ENCODE data around the gene SLC25A18. TPM values are rescaled to one million over a fixed set of nuclear protein-coding genes. Genes with fewer than 3 reads are reported as not detected.
"Not testable (repeated sequence)": the region's sequence is repeated elsewhere in the genome, so short reads cannot be mapped to it uniquely, and the experiment has no call there.

SLC25A18 gene
- total RNA-seq, 2 donors from 2014 or later = 6.9 to 14.3 TPM

GRCh38 chr22:17554814-17555213 lies 8.5 kb upstream of the SLC25A18 start:
- Mint-ChIP-seq H3K36me3 (ENCODE audit: low read depth) (peaks cover 82% of the 10 kb centered on the region), H3K4me3 (no peak overlapping the region), H3K27ac (no peak overlapping the region), H3K4me1 (no peaks in the 10 kb centered on the region), H3K9me3 (peaks cover 13% of the 10 kb centered on the region), H3K27me3 (ENCODE audit: insufficient read depth) (no peaks in the 10 kb centered on the region)
- Histone ChIP-seq H3K4me3 (ENCODE audit: low read length) (no peak overlapping the region), H3K9me3 (ENCODE audit: control insufficient read depth, low read length) (peaks cover 12% of the 10 kb centered on the region), H3K27me3 (ENCODE audit: control insufficient read depth, insufficient read depth, low read length, poor library complexity, severe bottlenecking) (no peaks in the 10 kb centered on the region), H3K36me3 (ENCODE audit: control insufficient read depth, insufficient read depth, low read length) (peaks cover 92% of the 10 kb centered on the region), H3K4me1 (ENCODE audit: control insufficient read depth, insufficient read depth, low read length) (no peaks in the 10 kb centered on the region), H3K27ac (ENCODE audit: low read depth, low read length) (no peak overlapping the region), H3K9ac (ENCODE audit: extremely low read depth, low read length, poor library complexity, severe bottlenecking) (no peak overlapping the region)
- no peak for DNase-seq
- TF ChIP-seq, protein P1, sequence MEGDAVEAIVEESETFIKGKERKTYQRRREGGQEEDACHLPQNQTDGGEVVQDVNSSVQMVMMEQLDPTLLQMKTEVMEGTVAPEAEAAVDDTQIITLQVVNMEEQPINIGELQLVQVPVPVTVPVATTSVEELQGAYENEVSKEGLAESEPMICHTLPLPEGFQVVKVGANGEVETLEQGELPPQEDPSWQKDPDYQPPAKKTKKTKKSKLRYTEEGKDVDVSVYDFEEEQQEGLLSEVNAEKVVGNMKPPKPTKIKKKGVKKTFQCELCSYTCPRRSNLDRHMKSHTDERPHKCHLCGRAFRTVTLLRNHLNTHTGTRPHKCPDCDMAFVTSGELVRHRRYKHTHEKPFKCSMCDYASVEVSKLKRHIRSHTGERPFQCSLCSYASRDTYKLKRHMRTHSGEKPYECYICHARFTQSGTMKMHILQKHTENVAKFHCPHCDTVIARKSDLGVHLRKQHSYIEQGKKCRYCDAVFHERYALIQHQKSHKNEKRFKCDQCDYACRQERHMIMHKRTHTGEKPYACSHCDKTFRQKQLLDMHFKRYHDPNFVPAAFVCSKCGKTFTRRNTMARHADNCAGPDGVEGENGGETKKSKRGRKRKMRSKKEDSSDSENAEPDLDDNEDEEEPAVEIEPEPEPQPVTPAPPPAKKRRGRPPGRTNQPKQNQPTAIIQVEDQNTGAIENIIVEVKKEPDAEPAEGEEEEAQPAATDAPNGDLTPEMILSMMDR (conservative IDR thresholded peaks at IDR 0.05) = no peak
- 95 to 100% methylated on average over 2 to 4 of the region's 4 CpGs for WGBS, 2 experiments (ENCODE audit: insufficient coverage in 1 of 2, insufficient read length in 1 of 2)

DNA sequence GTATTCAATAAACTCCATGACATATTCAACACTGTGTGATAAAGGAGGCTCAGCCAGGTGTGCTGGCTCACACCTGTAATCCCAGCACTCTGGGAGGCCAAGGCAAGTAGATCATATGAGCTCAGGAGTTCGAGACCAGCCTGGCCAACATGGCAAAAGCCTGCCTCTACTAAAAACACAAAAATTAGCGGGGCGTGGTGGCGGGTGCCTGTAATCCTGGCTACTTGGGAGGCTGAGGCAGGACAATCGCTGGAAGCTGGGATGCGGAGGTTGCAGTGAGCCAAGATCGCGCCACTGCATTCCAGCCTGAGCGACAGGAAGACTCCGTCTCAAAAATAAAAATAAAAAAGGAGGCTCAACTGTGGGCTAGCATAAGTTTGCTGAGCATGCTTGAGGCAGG lies 4.1 kb upstream of the SLC25A18 start:
- H3K36me3 ChIP-seq (ENCODE audit: control insufficient read depth, insufficient read depth, low read length) = peaks cover 55% of the 10 kb centered on the region
- Mint-ChIP-seq H3K9me3 (peaks cover 23% of the 10 kb centered on the region), H3K27me3 (ENCODE audit: insufficient read depth) (no peaks in the 10 kb centered on the region), H3K4me3 (no peak overlapping the region), H3K36me3 (ENCODE audit: low read depth) (peaks cover 68% of the 10 kb centered on the region), H3K4me1 (peaks cover 14% of the 10 kb centered on the region), H3K27ac (no peak overlapping the region)
- H3K4me3 ChIP-seq (ENCODE audit: low read length) = no peak overlapping the region
- no peak overlapping the region for H3K9ac ChIP-seq (ENCODE audit: extremely low read depth, low read length, poor library complexity, severe bottlenecking)
- no peaks in the 10 kb centered on the region for H3K4me1 ChIP-seq (ENCODE audit: control insufficient read depth, insufficient read depth, low read length)
- H3K9me3 ChIP-seq (ENCODE audit: control insufficient read depth, low read length) = peaks cover 19% of the 10 kb centered on the region
- DNase-seq = no peak
- H3K27me3 ChIP-seq (ENCODE audit: control insufficient read depth, insufficient read depth, low read length, poor library complexity, severe bottlenecking) = no peaks in the 10 kb centered on the region
- H3K27ac ChIP-seq (ENCODE audit: low read depth, low read length) = no peak overlapping the region
- TF ChIP-seq, protein P1 (conservative IDR thresholded peaks at IDR 0.05) = no peak
- 93 to 95% methylated on average over 10 of the region's 10 CpGs for WGBS, 2 experiments (ENCODE audit: insufficient coverage in 1 of 2, insufficient read length in 1 of 2)

GRCh38 chr22:17563936-17564391 lies 666 bp downstream of the SLC25A18 start:
- no peak overlapping the region for H3K4me3 Mint-ChIP-seq
- no peak for DNase-seq
- Histone ChIP-seq H3K9ac (ENCODE audit: extremely low read depth, low read length, poor library complexity, severe bottlenecking) (no peak overlapping the region), H3K27ac (ENCODE audit: low read depth, low read length) (peak overlapping the region; percentile 57), H3K4me1 (ENCODE audit: control insufficient read depth, insufficient read depth, low read length) (no peaks in the 10 kb centered on the region), H3K9me3 (ENCODE audit: control insufficient read depth, low read length) (peaks cover 15% of the 10 kb centered on the region), H3K27me3 (ENCODE audit: control insufficient read depth, insufficient read depth, low read length, poor library complexity, severe bottlenecking) (no peaks in the 10 kb centered on the region), H3K4me3 (ENCODE audit: low read length) (no peak overlapping the region), H3K36me3 (ENCODE audit: control insufficient read depth, insufficient read depth, low read length) (peaks cover 14% of the 10 kb centered on the region)
- 95 to 99% methylated on average over 11 of the region's 11 CpGs for WGBS, 2 experiments (ENCODE audit: insufficient coverage in 1 of 2, insufficient read length in 1 of 2)
- TF ChIP-seq, protein P1 (conservative IDR thresholded peaks at IDR 0.05) = no peak
- peaks cover 39% of the 10 kb centered on the region for H3K36me3 Mint-ChIP-seq (ENCODE audit: low read depth)
- peaks cover 14% of the 10 kb centered on the region for H3K4me1 Mint-ChIP-seq
- H3K9me3 Mint-ChIP-seq = peaks cover 17% of the 10 kb centered on the region
- H3K27ac Mint-ChIP-seq = no peak overlapping the region
- no peaks in the 10 kb centered on the region for H3K27me3 Mint-ChIP-seq (ENCODE audit: insufficient read depth)

- not testable (repeated sequence) for H3K4me1 ChIP-seq (ENCODE audit: control insufficient read depth, insufficient read depth, low read length); H3K9me3 Mint-ChIP-seq; H3K27me3 Mint-ChIP-seq (ENCODE audit: insufficient read depth); H3K27me3 ChIP-seq (ENCODE audit: control insufficient read depth, insufficient read depth, low read length, poor library complexity, severe bottlenecking); H3K9me3 ChIP-seq (ENCODE audit: control insufficient read depth, low read length); H3K27ac ChIP-seq (ENCODE audit: low read depth, low read length); H3K4me3 ChIP-seq (ENCODE audit: low read length); DNase-seq; H3K36me3 ChIP-seq (ENCODE audit: control insufficient read depth, insufficient read depth, low read length); H3K9ac ChIP-seq (ENCODE audit: extremely low read depth, low read length, poor library complexity, severe bottlenecking); H3K4me3 Mint-ChIP-seq; H3K27ac Mint-ChIP-seq
- Mint-ChIP-seq H3K4me1 (peaks cover 27% of the 10 kb centered on the region), H3K36me3 (ENCODE audit: low read depth) (peaks cover 23% of the 10 kb centered on the region)
- 94 to 100% methylated on average over 7 to 19 of the region's 19 CpGs for WGBS, 2 experiments (ENCODE audit: insufficient coverage in 1 of 2, insufficient read length in 1 of 2)
Observed at GRCh38 chr22:17566016-17566687, 2.9 kb downstream of the SLC25A18 start.
